PC-3 (cell line): Measurements from ENCODE around the gene CEACAM18.

Experiments used
- CTCF ChIP-seq: fragments of 300-600 bp; sonication (generic); conservative IDR thresholded peaks from 2 replicates; pipeline ENCODE4 v1.5.1; 2017; ENCODE audit warnings: antibody characterized with exemption, low read depth, mild to moderate bottlenecking, low read length
- EZH2phosphoT487 ChIP-seq: fragments of 300-600 bp; sonication (generic); IDR thresholded peaks from 2 replicates; pipeline ENCODE4 v1.6.1; 2018; ENCODE audit warnings: mild to moderate bottlenecking, antibody characterized with exemption, low read length, borderline replicate concordance

GRCh38 chr19:51513968-51514367 is 35.6 kb downstream of the CEACAM18 start:
- TF ChIP-seq CTCF (no peak), EZH2phosphoT487 (no peak)
